ENCODE measurements around the gene C20orf144.
A peak's percentile ranks its signal among the peaks of the same experiment; 100 is the strongest.

Gene C20orf144

DNA sequence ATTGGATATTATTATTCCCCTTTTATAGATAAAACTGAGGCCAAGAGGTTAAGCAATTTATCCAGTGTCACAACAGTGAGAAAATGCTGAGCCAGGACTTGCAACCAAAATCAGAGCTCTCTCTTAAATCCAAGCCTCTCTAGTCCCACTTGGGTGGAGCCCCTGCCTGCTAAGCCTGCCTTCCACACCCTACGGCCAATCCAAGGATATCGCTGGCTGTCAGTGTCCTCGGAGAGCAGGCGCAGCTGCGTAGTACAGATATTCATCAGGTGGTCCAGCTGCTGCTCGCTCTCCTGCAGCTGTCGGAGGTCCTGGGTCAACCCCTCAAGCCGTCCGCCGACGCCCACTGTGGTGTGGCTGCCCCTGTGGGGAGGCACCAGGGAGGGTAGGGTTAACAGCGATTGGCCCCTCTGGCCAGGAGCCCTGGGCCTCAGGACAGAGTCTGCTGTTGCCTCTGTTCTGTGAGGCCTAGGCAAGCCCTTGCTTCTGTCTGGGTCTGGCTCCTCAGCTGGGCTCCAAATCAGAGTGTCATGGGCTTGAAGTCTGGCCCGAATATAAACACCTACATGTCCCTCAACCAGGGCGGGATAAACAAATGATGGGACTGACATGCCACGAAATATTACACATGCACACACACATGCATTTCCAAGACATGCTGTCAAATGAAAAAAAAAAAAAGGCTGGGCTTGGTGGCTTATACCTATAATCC lies 16.0 kb downstream of the C20orf144 start:
- no peak for DNase-seq (ENCODE audit: low read depth)

- no peak for DNase-seq (ENCODE audit: low read depth)
These were observed 17.8 kb downstream of the C20orf144 start for GRCh38 chr20:33679758-33680485.

- no peak for DNase-seq (ENCODE audit: low read depth)
These were observed 18.6 kb downstream of the C20orf144 start for GRCh38 chr20:33680686-33681085.

- DNase-seq (ENCODE audit: low read depth): no peak
These were observed 19.2 kb downstream of the C20orf144 start for GRCh38 chr20:33681288-33681687.

- DNase-seq (ENCODE audit: low read depth): no peak
These were observed 19.7 kb downstream of the C20orf144 start for GRCh38 chr20:33681728-33682353.

DNA sequence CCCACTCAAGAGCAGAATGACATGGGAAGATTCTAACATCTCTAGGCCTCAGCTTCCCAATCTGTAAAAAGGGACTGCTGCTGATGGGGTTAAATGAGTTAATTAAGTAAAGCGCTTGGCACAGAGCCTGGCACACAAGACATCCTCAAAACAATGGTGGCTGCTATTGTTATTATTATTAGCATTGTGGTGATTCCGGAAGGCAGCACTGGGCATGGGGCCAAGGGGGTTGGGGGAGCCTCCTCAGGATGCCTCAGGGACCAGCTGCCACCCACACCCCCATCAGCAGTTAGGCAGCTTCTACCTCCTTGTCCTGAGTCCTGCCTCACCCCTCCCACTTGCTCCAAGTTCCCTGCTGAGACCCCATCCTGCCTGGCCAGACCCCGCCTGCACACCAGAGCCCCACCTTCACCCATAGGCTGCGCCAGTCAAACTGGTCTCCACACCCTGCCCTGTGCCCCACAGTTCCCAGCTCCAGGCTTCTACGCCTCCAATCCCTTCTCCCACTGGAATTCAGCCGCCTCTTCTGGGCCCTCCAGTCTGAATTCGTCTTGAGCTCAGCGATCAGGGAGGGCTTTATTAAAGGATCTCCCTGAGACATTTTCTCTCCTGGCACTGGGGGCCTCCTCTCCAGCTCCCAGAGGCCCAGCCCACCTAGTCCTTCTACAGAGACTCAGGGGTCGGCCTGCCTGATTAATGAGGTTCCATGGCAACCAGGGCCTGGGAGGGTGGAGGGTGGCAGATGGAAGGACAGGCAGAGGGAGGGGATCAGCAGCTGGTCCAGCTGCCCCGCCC lies 22.6 kb downstream of the C20orf144 start:
- no peak for DNase-seq (ENCODE audit: low read depth)

DNA sequence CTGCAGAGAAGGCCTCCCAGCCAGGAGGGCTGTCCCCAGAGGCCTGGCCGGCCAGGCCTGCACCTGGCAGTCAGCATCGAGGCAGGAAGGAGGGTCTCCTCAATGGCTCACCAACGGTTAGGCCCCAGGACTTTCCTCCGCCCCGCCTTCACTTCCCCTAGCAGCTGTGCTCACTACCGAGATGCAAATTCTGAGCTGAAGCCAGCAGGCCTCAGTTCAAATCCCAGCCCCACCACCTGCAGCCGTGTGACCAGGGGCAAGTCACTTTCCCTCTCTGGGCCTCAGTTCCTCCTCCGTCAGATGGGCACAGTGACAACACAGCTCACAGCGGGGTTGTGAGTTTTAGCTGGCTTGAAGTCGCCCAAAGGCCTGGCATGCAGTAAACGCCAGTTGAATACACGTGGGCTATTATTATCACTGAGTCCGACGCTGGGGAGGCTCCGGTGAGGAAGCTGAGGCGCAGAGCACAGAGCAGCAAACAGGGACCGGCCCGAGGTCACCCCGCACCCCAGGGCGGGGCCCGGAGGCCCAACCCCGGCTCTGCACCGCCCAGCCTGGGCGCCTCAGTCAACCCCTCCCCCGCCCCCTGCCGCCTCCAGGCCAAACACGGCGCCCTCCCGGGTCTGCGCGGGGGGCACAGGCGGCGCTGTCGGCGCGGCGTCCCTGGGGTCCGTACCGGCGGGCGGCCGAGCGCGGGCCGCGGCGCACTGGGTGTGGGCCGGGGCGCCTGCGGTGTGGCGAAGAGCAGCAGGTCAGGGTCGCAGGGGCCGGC lies 23.4 kb downstream of the C20orf144 start:
- peak; percentile 65 for DNase-seq (ENCODE audit: low read depth)

DNA sequence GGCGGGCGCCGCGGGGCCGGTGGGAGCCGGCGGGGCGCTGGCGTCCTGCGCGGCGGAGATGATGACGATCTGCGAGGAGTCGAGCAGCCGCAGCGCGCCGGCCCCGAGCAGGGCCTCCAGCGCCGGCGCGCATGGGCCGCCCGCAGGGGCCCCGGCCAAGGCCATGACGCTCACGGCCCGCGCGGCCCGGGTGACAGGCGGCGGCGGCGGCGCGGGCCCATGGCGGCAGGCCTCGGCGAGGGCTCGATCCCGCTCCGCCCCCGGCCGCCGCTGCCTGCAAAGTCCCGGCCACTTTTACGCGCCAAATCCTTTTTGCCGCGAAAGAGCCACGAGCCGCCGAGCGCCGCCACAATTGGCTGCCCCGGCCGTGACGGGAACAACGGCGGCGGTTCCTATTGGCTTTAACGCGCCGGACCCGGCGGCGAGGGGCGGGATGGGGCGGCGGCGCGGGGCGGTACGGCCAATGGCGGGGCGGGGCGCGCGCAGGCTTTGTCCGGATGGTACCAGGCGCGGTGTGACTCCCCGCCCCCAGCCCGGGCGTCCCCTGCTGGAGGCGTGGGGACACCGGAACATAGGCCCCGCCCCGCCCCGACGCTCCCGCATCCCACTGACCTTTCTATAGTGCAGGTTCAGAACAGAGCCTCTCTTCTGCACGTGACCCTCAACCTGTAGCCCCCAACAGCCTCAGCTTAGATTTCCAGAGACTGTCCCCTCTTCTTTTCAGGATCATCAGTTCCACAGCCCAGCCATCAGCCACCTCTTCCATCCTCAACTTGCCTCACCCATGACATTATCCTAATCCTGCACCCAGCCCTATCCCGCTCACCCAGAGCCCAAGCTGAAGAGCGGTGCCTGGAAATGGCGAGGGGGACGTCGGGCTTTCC lies 24.2 kb downstream of the C20orf144 start, which contains the start of gene E2F1:
Gene E2F1, minus strand, starts transcription at position 286 of the 884 bp plus-strand sequence. Its CDS starts 121 bp downstream, at position 165.
- peak; percentile 95 for DNase-seq (ENCODE audit: low read depth)

- DNase-seq (ENCODE audit: low read depth): no peak
These were observed 24.8 kb downstream of the C20orf144 start for GRCh38 chr20:33686984-33687366.

DNA sequence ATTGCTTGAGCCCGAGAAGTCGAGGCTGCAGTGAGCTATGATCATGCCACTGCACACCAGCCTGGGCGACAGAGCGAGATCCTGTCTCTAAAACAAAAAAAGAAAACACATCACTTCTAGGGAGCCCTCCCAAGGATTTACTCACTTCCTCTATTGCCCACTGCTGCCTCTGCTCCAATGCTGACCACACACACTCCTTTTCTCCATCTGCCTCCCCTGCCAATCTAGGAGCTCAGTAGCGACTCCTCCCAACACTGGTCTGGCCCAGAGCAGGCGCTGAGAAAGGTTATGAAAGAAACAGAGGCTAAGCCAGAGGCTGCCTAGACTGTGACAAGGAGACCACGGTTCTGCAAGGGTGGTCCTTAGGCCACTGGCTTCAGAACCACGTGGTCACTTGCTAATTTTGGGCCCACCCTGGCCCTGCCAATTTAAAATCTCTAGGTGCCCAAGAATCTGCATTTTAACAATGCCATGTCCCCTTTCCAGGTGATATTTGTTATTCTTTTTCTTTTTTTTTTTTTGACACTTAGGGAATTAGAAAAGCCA lies 25.3 kb downstream of the C20orf144 start:
- DNase-seq (ENCODE audit: low read depth): no peak

DNA sequence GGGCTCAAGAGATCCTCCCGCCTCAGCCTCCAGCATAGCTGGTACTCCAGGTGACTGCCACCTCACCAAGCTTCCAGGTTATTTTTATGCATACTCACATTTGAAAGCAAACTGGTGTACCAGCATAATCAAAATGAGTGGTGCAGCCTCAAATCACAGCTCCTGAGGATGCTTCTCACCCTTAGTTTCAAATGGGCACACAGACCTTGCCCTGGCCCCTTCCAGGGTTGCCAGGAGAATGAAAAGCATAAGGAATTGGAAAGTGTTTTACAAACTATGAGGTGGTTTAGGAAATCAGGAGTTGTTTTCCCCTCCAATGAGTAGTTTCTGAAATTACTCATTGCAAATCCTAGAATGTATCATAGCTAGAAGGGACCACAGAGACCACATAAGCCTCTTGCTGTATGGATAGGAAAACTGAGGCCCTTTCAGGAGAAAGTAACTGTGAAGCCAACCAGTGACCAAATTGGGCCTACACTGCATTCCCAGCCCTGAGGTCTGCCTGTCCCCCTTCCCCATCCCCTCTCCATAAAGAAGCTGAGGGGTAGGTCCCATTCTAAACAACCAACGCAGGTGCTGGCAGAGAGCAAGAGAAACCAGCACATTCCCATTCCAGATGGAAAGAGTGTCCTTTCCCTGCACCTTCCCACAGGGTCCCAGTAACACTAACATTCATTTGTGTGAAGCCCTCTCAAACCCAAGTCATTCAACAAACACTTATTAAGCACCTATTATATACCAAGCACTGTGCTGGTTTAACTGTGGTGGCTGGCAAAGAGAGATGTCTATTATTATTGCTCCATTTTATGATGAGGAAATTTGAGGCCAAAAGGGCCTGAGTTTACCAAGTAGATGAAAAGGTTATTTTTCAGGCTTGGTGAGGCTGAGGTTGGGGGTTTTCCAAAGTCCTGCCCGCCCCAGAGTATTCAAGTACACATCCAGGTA lies 26.1 kb downstream of the C20orf144 start:
- no peak for DNase-seq (ENCODE audit: low read depth)

- DNase-seq (ENCODE audit: low read depth): no peak
These were observed 26.9 kb downstream of the C20orf144 start for GRCh38 chr20:33688938-33689424.

GRCh38 chr20:33689493-33689892 lies 27.4 kb downstream of the C20orf144 start:
- DNase-seq (ENCODE audit: low read depth): no peak

GRCh38 chr20:33689973-33690372 lies 27.8 kb downstream of the C20orf144 start:
- DNase-seq (ENCODE audit: low read depth): no peak

GRCh38 chr20:33693289-33693688 lies 31.2 kb downstream of the C20orf144 start:
- DNase-seq (ENCODE audit: low read depth): no peak

DNA sequence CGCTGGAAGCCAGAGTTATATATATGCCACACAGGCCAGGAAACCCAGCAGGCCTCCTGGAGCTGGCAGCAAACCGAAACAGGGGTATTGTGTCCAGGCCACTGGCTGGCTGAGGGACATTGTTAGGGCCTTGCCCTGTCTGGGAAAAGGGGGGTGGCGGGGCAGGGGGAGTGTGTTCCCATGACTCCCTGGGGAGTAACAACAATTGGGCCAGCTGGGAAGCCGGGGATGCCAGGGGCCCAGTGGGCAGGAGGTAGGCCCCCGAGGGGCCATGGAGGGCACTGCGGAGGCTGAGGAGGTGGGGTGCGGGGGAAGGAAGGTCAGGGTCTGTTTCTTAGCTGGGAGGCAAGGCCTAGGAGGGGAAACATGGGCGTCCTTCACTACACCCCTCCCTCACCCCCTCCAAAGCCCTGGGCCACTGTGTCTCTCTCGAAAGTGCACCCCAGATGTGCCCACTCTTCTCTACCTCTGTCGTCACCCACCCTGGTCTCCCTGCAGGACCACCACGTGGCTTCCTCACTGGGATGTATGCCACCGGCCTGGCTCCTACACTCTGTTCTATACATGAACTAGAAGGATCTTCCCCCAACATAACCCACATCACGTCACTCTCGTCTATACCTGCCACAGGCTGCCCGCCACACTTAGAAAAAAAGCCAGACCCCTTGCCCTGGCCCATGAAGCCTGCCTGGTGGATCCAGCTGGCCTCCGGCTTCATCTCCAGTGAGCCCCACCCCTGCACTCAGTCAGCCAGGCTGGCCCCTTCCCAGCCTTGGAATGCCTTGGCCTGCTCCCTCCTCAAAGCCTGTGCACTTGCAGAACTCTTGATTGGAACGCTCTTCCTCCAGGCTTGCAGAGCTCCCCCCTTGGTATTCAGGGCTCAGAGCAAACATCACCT lies 31.9 kb downstream of the C20orf144 start:
- DNase-seq (ENCODE audit: low read depth): no peak

DNA sequence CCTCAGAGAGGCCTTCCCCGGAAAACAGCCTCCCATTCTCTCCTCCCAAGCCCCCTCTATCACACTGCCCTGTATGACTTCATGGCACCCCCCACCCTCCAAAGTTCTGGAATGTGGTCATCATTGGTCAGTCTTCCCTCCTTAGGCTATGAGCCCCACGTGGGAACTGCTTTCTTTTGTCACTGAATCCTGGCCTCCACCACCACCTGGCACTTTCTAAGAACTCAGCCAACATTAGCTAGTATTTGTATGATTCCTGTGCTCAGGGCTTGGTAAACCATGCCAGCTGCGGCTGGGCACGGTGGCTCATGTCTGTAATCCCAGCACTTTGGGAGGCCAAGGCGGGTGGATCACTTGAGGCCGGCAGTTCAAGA lies 32.5 kb downstream of the C20orf144 start:
- DNase-seq (ENCODE audit: low read depth): no peak

GRCh38 chr20:33696448-33696847 lies 34.3 kb downstream of the C20orf144 start:
- no peak for DNase-seq (ENCODE audit: low read depth)
